ENCODE measurements around the gene NENF.
"Not testable (repeated sequence)": the region's sequence is repeated elsewhere in the genome, so short reads cannot be mapped to it uniquely, and the experiment has no call there.

NENF gene

DNA sequence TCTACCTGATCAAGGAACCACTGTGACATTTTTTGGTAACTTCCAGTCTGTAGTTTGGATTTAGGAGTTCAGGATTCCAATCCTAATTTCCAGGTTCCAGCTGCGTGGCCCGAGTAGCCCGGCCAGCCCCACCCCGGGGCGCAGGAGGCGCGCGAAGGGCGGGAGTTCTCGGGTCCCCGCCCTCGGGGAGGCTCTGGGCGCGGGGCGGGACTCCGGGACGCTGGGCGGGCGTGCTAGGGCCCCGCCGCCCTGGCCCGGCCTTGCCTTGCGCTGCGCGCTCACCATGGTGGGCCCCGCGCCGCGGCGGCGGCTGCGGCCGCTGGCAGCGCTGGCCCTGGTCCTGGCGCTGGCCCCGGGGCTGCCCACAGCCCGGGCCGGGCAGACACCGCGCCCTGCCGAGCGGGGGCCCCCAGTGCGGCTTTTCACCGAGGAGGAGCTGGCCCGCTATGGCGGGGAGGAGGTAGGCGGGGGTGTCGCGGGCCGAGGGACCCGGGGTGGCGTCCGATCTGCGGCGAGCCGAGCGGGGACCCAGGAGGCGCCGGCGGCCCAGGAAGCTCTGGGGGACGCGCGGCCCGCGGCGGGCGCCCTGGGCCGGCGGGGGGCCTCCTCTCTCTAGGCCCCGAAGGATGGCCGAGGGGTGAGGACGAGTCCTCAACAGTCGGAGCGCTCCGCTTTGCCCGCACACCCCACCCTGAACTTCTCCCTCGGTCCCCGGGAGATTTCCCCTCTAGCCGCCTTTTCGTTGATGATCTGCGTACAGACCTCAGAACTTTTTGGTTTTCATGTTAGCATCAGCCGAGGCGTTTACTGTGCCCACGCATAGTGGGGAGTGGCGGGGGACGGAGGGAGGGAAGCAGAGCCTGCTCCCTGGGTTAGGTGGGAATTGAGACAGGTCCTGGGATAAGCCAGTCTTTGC, at the start of gene NENF:
TSS of gene NENF (plus strand) at position 260 of the 916 bp plus-strand sequence. CDS start at position 284, 24 bp downstream.
- DNase-seq (ENCODE audit: low spot score): peak; percentile 98

DNA sequence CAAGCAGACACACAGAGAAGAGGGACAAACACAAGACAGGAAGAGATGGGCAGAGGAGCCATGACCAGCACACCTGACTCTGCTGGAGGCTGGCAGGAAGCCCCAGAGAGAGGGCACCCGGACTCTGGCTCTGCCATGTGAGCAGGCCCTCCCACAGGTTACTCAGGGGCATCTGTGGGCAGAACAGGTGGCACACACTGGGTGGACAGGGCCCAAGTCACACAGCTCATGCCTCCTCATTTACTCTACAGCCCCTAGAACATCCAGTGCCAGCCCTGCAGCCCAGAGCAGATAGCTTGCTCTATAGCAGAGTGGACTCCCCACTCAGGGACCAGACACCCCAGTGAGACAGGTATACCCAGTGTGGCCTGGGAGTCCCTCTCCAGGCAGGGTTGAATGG, 46.7 kb upstream of the NENF start:
- no peak for DNase-seq (ENCODE audit: low spot score)

- no peak for DNase-seq (ENCODE audit: low spot score)
These were observed 43.6 kb upstream of the NENF start for GRCh38 chr1:212388985-212389716.

DNA sequence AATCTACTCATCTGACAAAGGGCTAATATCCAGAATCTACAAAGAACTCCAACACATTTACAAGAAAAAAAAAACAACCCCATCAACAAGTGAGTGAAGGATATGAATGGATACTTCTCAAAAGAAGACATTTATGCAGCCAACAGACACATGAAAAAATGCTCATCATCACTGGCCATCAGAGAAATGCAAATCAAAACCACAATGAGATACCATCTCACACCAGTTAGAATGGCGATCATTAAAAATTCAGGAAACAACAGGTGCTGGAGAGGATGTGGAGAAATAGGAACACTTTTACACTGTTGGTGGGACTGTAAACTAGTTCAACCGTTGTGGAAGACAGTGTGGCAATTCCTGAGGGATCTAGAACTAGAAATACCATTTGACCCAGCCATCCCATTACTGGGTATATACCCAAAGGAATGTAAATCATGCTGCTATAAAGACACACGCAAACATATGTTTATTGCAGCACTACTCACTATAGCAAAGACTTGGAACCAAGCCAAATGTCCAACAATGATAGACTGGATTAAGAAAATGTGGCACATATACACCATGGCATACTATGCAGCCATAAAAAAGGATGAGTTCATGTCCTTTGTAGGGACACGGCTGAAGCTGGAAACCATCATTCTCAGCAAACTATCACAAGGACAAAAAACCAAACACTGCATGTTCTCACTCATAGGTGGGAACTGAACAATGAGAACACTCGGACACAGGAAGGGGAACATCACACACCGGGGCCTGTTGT, 36.9 kb upstream of the NENF start:
- not testable (repeated sequence) for DNase-seq (ENCODE audit: low spot score)

GRCh38 chr1:212396638-212397037, 36.1 kb upstream of the NENF start:
- no peak for DNase-seq (ENCODE audit: low spot score)

DNA sequence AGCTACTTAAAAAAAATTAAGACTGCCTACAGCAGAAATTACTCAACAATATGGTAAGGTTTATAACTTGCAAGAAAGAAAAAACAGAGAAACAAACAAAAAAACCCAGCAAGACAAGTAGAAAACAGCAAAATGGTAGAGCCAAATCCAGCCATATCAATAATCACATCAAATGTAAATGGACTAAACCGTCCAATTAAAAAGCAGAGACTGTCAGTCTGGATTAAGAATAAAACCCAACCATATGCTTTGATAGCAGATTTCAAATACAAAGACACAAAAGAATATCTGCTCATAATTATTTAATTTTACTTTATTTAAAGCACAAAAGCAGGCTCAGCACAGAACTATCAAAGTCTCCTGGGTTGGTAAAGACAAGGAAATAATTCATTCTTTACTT, 35.5 kb upstream of the NENF start:
- DNase-seq (ENCODE audit: low spot score): no peak

DNA sequence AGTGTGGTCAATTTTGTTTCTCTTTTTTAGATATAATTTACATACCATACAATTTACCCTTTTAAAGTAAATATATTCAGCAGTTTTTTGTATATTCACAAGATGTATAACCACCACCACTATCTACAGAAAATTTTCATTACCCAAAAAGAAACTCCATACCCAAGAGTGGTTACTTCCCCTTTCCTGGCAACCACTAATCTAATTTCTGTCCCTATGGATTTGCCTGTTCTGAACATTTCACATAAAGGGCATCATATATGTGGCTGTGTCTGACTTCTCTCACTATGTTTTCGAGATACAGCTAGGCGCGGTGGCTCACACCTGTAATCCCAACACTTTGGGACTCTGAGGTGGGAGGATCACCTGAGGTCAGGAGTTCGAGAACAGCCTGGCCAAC, 31.7 kb upstream of the NENF start:
- no peak for DNase-seq (ENCODE audit: low spot score)

- no peak for DNase-seq (ENCODE audit: low spot score)
These were observed 30.7 kb upstream of the NENF start for GRCh38 chr1:212401838-212402582.

DNA sequence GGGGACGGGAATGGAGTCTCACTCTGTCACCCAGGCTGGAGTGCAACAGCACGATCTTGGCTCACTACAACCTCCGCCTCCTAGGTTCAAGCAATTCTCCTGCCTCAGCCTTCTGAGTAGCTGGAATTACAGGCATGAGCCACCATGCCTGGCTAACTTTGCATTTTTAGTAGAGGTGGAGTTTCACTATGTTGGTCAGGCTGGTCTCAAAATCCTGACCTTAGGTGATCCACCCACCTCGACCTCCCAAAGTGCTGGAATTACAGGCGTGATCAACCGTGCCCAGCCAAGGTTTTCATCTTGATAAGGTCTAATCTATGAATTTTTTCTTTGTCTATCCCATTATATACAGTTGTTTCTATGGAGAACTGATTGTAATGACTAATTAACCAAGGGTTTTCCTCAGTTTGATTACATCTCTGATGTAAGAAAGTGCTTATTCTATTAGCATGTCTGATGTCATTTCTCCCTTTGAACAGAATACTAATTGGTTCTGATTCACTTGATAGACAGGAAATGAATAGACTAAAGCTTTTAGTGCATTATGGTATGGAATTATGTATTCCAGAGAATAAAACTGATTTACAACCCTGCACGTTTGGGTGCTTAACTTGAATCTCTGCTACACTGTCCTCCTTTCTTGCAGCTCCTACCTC, 29.9 kb upstream of the NENF start:
- no peak for DNase-seq (ENCODE audit: low spot score)

- DNase-seq (ENCODE audit: low spot score): no peak
These were observed 22.4 kb upstream of the NENF start for GRCh38 chr1:212410231-212410820.

DNA sequence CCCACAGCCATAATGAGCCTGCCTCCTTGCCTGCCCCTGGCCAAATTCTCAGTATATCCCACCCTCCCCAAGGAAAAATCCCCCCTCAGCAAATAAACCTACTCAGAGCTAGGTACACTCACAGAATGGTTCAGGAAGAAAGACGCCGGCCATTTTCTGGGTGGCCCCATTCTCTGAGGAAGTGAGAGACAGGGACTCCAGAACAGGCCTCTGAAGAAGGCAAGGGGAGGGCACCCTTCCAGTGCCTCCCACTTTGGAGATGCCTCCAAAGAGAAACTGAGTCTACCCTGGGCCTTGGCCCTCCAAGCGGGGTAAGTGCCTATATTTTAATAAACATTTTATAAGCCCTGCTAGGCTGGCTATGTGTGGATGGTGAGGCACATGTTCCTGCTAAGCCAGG, 20.3 kb upstream of the NENF start:
- DNase-seq (ENCODE audit: low spot score): no peak

GRCh38 chr1:212413902-212414327, 18.8 kb upstream of the NENF start:
- peak; percentile 69 for DNase-seq (ENCODE audit: low spot score)

- DNase-seq (ENCODE audit: low spot score): peak; percentile 98
These were observed 18.2 kb upstream of the NENF start, which contains the start of gene PACC1 for GRCh38 chr1:212414328-212415106. PACC1 (minus strand) TSS chr1:212414886; CDS start chr1:212414757, 129 bp downstream.

DNA sequence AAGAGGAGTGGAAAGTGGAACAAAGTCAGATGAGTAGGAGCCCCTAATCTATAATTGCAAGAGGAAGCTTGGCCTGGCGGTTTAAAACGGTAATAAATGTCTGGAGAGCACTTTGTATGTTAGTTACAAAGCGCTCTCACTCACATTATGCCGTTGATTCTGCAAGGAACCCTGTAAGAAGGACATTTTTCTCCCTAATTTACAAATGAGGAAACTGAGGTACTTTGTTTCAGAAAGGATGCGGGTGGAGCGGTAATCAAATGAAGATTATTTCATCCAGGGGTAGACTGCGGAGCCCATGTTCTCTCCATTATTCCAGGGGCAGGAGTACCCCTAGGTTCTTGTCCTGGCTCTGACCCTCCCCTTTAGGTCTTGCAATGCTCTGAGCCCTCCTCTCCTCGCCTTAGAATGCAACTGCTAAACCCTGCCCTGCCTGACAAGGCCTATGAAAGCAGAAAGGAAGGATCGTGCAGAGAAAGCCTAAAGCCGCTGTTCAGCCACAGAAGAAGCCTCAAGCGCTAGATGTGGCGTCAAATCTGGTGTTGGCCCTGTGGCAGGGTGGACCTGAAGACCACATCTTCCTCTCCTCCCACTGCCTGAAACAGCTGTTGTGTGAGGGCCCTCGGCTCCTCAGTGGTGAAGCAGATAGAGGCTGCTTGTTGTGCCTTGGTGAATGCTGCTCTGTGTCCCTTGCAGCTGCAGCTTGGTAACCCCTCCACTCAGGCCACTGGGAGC, 17.4 kb upstream of the NENF start:
- DNase-seq (ENCODE audit: low spot score): no peak

GRCh38 chr1:212421165-212421564, 11.6 kb upstream of the NENF start:
- DNase-seq (ENCODE audit: low spot score): no peak

DNA sequence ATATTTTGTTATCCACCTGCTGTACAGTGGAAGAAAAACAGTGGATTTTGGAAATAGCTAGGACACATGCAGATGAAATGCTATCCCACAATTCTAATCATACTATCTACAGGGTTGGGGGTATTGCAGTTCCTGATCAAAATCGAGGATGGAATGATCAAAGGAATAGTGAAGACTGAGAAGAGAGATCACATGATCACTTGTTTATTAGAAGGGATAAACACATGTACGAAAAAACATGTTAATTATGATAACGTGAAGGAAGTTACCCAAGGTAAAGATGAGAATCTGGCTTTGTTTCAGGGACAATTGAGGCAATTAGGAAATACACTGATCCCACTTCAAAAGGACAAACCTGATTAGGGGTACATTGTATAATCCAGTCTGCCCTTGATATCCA, 8.8 kb upstream of the NENF start:
- no peak for DNase-seq (ENCODE audit: low spot score)

DNA sequence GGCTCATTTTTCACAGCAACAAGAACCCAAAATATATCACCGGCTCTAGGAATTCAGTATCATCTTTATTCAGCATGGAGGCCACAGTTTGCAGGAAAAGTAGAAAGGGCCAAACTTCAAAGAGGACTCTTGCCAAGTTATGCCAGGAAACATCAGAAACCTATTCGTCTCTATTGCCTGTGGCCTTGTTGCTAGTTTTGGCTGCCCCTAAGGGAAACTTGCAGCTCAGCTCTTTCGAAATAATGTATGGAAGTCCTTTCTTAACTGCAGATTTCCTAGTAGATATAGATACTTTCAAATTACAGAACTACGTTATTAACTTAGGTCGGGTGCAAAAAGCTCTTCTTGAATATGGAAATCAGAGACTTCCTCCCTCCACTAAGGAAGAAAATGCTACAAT, 4.2 kb upstream of the NENF start:
- DNase-seq (ENCODE audit: low spot score): no peak

DNA sequence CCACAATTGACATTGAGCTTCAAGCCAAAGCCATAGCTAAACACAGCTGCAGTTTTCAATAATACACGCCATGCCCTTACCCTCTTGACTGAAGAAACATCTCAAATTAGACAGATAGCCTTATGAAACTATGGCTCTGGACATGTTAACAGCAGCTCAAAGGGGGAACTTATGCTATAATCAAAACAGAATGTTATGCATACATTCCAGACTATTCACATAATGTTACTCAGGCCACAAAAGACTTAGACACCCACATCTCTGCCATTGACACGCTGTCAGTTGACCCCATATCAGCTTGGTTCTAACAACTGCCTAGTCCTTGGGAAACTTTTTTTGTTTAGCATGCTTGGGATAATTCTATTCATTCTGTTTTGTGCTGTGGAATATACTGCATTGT, 2.3 kb upstream of the NENF start:
- DNase-seq (ENCODE audit: low spot score): no peak

DNA sequence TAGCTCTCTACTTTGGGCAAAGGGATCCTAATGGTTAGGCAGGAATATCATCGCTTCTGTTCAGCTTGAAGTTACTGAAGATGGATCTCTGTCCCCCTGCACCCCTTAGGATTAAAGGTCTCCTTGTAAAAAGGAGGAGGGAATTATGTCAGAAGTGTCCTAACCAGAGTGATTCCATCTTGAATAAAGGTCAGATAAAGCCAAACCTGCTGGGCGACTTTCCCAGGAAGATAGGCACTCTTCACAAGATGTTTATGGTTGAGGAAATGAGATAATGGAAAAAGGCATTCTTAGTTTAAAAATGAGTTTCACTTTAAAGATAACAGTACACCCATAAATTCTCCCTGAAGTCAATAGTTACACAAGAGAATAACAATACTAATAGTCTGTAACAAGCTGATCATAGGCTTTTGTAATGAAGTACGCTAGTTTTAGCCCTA, 1.7 kb upstream of the NENF start:
- no peak for DNase-seq (ENCODE audit: low spot score)
